Cardiac fibroblast (primary cell): ENCODE results near the gene COQ2.
"Not testable (repeated sequence)": the region's sequence is repeated elsewhere in the genome, so short reads cannot be mapped to it uniquely, and the experiment has no call there.

Experiments used
- DNase-seq, 2 donors: peaks; one replicate each; pipeline versions ENCODE4 v3.0.0 to v3.0.0-alpha.2; 2010; ENCODE audit warnings: low read depth in 2 of 2
- H3K4me3 ChIP-seq, 2 donors: replicated peaks in 1 of 2; 1 replicate in 1 of 2; 2 replicates in 1 of 2; pipeline ENCODE4 v1.5.1; 2011; ENCODE audit warnings: low read depth in 2 of 2, low read length in 2 of 2, mild to moderate bottlenecking in 2 of 2, moderate library complexity in 1 of 2
- TF ChIP-seq, protein P1 (sequence below): IDR thresholded peaks from one replicate; pipeline ENCODE4 v1.5.1; 2011; ENCODE audit warnings: low read depth, mild to moderate bottlenecking, low read length, inconsistent platforms

The COQ2 gene, protein sequence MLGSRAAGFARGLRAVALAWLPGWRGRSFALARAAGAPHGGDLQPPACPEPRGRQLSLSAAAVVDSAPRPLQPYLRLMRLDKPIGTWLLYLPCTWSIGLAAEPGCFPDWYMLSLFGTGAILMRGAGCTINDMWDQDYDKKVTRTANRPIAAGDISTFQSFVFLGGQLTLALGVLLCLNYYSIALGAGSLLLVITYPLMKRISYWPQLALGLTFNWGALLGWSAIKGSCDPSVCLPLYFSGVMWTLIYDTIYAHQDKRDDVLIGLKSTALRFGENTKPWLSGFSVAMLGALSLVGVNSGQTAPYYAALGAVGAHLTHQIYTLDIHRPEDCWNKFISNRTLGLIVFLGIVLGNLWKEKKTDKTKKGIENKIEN

DNA sequence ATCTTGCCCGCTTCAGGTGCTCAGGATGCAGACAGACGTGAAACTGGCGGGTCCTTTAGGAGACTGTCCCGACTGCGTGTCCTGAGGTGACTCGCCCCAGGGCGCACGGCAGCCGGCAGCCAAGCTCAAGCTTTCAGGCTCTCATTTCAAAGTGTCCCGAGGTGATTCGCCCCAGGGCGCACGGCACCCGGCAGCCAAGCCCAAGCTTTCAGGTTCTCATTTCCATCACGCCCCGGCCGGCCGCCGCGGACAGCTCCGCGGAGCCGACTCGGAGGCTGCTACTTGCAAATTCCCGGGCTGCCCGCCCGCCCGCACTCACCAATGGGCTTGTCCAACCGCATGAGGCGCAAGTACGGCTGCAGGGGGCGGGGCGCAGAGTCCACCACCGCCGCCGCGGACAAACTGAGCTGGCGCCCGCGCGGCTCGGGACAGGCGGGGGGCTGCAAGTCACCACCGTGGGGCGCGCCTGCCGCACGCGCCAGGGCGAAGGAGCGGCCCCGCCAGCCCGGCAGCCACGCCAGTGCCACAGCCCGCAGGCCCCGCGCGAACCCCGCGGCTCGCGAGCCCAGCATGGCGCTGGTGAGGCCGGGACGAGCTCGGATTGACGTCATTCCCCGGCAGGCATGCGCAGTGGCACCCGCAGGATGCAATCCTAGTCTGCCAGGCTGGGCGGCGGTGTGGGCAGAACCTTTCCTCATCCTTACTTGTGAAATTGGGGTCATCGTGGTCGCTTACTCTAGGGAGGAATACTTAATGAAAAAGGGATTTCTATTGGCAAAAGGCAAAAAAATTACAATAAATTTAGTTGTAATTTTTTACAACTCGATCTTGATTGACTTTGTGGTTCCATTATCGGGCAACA lies at the start of gene COQ2:
Gene COQ2 (minus strand): TSS at position 606 of the 862 bp plus-strand sequence. CDS start 34 bp downstream, at position 572.
- TF ChIP-seq, protein P1, sequence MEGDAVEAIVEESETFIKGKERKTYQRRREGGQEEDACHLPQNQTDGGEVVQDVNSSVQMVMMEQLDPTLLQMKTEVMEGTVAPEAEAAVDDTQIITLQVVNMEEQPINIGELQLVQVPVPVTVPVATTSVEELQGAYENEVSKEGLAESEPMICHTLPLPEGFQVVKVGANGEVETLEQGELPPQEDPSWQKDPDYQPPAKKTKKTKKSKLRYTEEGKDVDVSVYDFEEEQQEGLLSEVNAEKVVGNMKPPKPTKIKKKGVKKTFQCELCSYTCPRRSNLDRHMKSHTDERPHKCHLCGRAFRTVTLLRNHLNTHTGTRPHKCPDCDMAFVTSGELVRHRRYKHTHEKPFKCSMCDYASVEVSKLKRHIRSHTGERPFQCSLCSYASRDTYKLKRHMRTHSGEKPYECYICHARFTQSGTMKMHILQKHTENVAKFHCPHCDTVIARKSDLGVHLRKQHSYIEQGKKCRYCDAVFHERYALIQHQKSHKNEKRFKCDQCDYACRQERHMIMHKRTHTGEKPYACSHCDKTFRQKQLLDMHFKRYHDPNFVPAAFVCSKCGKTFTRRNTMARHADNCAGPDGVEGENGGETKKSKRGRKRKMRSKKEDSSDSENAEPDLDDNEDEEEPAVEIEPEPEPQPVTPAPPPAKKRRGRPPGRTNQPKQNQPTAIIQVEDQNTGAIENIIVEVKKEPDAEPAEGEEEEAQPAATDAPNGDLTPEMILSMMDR, result no peak
- peak; percentile 96 to 97 for DNase-seq
- H3K4me3 ChIP-seq, result peak within 1 kb of the TSS; percentile 67 to 69

DNA sequence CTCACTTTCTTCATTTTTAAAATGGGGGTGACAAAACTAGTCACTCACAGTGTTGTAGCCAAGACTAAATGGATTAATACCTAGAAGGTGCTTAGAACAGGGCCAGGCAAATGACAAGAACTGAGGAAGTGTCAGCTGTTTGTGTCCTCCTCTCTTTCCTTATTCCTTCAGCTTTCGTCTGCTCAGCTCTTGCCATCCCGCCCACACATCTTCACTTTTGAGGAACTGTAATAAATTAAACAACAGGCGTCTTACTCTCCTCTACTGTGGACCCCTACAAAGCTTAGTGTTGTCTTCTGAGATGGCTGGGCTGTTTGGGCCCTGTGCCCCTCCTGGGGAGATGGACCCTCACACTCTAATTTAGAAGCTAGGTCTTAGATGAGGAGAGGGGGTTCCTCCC lies 47.4 kb upstream of the COQ2 start:
- H3K4me3 ChIP-seq, result no peak overlapping the region
- DNase-seq, result no peak
- TF ChIP-seq, protein P1, result no peak

DNA sequence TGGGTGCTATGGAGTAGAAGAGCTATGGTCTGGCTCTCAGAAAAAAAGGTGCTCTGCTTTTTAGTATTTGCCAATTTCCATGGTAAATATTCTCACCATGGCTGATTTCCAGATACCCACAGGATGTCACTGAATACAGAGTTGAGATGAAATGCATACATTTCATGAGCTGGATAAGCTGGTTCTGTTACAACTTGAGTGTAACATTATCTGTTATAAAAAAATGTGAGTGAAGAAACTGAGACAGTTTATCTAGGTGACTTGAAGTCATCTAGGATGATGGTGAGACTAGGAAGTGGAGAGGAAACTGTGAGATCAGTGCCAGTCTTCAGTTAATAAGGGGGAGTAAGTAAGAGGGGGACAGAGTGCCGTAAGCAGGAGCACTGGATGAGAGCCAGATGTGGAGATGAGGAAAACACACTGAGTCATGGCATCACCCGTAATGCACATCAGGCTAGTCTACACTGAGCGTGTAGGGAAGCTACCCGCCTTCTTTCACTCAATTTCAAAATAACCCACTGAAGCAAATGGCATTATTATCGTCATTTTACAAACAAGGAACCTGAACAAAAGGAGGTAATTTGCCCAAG lies 45.0 kb upstream of the COQ2 start:
- TF ChIP-seq, protein P1, result no peak
- no peak overlapping the region for H3K4me3 ChIP-seq
- peak; percentile 52 to 71 for DNase-seq

DNA sequence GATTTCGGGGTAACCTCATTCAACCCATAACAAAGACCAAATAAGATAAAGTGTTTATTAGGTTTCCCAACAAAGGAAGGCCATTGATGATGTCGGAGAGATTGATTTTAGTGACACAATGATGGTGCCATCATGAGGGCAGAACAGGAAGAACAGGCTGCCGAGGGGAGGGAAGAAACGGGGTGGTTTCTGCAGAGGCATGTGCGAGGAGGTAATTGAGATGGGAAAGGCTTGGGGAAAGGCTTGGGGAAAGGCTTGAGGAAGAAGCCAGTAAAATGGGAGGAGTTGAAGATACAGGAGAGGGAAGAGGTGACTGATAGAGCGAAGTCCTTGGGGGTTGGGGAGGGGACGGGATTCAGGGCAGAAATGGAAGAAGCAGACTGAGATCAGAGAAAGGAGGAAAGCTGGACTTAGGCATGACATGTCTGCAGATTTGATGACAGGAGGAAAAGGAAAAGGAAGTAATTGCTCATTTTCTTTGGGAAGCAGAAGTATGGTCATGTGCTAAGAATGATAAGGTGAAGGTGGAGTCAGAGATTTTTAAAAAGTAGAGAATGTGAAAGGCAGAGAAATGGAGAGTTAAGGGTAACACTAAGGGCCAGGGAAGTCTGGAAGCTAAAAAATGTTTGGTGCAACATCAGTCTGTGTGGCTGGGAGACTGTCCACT lies 44.1 kb upstream of the COQ2 start:
- TF ChIP-seq, protein P1, result no peak
- no peak for DNase-seq
- no peak overlapping the region for H3K4me3 ChIP-seq

- TF ChIP-seq, protein P1, result no peak
- no peak for DNase-seq
- no peak overlapping the region for H3K4me3 ChIP-seq
These were observed 41.9 kb upstream of the COQ2 start for GRCh38 chr4:83326546-83326945.

DNA sequence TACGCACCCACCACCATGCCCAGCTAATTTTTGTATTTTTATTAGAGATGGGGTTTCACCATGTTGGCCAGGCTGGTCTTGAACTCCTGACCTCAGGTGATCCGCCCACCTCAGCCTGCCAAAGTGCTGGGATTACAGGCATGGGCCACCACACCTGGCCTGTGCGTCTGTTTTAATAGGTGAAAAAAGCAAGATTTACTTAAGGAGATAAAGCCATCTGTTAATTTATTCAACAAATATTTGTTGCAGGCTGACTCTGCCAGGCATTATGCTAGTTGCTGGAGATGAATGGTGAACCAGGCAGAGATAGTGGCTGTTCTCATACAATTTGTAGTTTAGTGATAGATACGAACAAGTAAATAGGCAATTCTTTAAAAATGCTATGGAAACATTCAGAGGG lies 40.7 kb upstream of the COQ2 start:
- not testable (repeated sequence) for DNase-seq, H3K4me3 ChIP-seq
